HG03521 (cell line): ENCODE data around the gene USP47.

Source experiments
- ATAC-seq: cut with Tn5 transposase; IDR thresholded peaks from one replicate; pipeline ENCODE4 v1.9.1; 2021; ENCODE audit warnings: mild to moderate bottlenecking, moderate library complexity; ENCODE audit not compliant: unreplicated experiment

USP47 gene

GRCh38 chr11:11862999-11863398 lies 21.2 kb downstream of the USP47 start:
- no peak for ATAC-seq

GRCh38 chr11:11864332-11864731 lies 22.6 kb downstream of the USP47 start:
- no peak for ATAC-seq

- no peak for ATAC-seq
Measured at GRCh38 chr11:11864803-11865202, 23.0 kb downstream of the USP47 start.

GRCh38 chr11:11865449-11865848 lies 23.7 kb downstream of the USP47 start:
- no peak for ATAC-seq

GRCh38 chr11:11866203-11866602 lies 24.4 kb downstream of the USP47 start:
- ATAC-seq, result no peak

GRCh38 chr11:11867720-11868119 lies 25.9 kb downstream of the USP47 start:
- no peak for ATAC-seq

DNA sequence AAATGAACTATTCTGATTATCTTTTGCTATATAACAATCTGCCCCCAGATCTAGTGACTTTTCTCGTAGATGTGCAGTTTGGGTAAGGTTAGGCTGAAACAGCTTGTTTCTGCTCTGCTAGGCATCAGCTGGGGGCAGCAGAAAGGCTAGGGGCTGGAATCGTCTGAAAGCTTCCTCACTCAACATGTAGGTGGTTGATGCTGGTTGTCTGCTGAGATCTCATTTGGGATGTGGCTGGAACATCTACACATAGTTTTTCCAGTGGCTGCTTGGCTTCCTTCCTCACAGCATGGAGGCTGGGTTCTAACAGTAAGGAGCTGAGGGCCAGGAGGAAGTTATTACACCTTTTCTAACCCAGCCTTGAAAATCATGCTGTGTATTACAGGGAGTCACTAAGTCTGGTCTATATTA lies 30.2 kb downstream of the USP47 start:
- no peak for ATAC-seq

DNA sequence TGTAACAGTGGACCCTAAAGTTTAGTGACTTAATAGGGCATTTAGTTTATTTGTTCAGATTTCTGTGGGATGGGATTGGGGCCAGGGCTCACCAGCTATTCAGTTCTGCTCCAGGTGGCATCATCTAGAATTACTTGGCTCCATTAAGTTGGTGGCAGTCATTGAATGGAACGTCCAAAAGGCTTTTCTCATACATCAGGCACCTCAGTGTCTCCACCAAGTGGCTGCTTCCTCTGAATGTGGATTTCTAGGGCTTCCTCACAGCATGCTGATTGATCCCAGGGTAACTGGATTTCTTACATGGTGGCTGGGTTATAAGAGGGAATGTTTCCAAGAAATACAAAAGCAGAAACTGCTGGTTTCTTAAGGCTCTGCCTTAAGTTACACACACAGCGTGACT lies 34.7 kb downstream of the USP47 start:
- no peak for ATAC-seq

DNA sequence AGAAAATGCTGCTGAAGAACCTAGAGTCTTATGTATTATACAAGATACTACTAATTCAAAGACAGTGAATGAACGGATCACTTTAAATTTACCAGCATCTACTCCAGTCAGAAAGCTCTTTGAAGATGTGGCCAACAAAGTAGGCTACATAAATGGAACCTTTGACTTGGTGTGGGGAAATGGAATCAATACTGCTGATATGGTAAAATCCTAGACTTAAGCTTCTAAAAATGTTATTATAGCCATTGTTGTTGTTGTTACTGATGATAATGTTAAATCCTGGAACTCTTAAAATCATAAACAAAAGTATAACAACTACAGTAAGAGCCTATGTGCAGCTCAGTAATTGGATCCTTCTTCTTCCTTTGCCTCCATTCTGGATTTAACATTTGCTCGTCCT lies 38.4 kb downstream of the USP47 start:
- no peak for ATAC-seq

DNA sequence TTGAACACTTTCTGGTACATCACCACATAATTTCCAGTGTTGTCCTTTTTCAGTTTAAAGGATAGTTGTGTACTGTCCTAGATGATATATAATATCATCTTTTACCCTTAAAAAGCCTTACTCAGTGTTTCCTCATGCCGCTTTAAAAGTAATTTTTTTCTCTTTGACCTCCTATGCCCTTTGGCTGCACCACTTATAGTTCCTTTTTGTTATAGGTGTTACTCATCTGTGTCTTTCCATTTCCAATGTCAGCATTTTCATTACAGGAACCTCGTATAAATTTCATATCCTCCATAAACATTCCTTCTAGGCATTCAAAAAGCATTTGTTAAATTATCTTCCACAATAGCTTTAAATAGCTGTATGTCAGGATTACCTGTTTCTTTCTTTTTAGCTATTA lies 40.8 kb downstream of the USP47 start:
- ATAC-seq, result no peak

DNA sequence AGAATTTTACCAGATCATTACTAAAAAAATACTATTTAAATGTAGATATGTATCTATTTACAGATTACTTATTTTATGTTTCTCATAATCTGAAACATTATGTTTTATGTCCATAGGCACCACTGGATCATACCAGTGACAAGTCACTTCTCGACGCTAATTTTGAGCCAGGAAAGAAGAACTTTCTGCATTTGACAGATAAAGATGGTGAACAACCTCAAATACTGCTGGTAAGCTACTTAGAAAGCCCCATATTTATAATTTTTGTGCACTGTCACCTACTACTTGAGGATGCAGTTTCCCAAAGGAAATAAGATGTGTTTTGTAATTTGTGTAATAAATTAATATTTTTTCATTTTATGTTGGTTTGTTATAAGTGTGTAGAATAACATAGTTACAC lies 42.6 kb downstream of the USP47 start:
- no peak for ATAC-seq

DNA sequence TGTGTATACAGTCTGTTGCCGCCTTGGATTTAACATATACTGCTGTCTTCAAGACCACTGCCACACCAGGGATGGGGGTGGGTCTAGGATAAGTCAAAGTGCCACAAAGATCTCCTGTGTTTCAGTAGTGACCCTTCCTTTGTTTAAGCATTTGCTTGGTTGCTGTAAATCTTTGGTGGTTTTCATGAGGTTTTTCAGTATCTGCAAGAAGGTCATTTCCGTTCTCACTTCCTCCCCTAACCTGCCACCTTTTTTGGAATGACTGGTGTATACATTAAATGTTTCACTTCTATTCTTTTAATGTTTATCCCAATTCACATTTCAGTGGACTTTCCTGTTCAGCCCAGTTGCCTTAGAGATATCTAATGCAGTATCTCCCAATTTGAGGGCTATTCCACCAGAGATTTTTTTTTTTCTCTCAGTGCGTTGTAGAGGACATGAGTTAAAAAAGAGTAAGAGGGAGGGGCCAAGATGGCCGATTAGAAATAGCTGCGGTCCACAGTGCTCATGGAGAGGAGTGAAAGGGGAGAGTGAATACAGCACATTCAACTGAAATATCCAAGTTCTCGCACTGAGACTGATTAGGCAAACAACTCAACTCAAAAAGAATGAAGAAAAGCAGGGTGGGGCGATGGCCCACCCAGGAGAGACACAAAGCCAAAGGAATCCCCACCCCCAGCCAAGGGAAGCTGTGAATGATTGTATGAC lies 43.2 kb downstream of the USP47 start:
- ATAC-seq, result peak; percentile 79

DNA sequence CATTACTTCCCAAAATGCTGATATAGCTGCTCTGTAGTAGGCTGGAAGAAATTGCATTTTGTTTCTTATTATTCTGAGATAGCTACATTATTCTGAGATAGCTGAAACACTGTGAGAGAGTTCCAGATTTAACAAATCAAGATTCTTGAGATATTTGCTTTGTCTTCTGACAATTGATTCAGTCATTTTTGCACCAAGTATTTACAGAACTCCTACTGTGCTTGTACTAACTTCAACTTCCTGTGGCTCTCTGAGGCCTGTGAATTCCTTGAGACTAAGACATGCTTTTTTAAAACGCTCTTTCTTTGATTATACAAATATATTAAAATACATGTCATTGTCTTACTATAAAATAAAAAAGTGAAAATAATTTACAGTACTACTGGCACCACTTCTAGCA lies 52.7 kb downstream of the USP47 start:
- ATAC-seq, result no peak

DNA sequence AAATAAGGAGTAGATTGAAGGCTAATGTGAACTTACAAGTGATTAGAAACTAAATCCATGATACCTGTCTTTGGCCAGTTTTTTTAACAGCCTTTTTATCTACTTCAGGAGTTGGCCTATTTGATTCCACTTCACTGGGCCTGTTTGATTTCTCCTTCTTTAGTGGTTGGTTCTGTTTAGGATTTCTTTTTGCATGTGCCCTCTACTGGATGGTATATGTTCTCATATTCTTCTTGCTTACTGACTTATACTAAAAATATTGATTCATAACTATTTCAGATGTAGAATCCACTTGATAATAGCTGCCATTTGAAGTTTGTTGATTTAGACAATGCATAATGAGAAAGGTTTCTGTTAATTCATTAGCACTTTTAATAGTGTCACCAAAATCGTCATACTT lies 53.9 kb downstream of the USP47 start:
- no peak for ATAC-seq

DNA sequence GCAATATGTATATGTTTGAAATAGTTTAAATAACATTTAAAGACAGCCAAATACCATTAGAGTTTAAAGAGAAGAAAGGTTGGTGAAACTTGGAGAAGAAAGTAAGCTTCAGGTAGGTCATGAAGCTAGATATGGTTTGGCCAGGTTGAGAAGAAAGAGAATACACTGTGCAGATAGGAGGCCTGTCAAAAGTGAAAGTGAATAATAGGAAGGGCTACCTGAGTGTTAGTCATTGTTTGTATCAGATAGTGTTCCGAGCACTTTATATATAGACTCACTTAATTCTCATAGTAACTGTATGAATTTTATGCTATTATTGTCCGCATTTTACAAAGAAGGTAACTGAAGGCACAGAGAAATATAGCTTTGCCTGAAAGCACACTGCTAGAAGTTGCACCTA lies 56.9 kb downstream of the USP47 start:
- no peak for ATAC-seq

DNA sequence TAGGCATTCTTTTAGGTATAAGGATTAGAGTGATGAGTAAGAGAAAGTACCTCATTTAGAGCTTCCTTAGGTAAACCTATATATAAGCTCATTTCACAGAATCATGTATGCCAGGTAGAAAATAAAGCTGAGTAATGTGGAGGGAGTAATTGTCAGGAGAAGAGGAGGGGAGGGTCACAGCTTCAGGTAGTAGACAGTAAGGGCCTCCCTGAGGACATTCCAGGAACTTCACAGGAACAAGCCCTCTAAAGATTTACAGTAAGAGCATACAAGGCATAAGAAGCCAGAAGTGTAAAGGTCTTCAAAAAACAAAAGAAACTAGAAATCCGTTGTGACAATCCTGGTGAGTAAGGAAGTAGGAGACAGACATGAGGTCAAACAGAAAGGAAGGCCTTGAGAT lies 57.6 kb downstream of the USP47 start:
- no peak for ATAC-seq

- ATAC-seq, result no peak
Measured at GRCh38 chr11:11901929-11902328, 60.2 kb downstream of the USP47 start.

DNA sequence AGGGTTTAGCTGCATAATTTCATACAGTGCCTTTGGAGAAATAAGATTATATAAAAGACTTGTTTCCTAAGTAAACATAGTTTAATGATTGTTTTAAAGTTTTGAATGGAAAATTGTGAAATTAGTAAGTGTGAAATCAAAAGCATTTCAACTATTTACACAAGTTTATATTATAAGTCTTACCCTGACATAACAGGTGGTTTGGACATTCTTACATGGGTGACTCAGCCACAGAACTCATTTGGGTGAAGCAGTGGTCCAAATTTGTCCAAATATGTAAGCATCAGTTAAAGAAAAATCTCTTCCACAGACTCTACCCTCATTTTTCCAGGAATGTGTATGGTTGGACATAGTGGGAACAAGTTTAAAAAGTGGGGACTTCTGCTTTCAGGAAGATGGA lies 68.0 kb downstream of the USP47 start:
- ATAC-seq, result no peak

- ATAC-seq, result no peak
Measured at GRCh38 chr11:11910541-11910940, 68.8 kb downstream of the USP47 start.

DNA sequence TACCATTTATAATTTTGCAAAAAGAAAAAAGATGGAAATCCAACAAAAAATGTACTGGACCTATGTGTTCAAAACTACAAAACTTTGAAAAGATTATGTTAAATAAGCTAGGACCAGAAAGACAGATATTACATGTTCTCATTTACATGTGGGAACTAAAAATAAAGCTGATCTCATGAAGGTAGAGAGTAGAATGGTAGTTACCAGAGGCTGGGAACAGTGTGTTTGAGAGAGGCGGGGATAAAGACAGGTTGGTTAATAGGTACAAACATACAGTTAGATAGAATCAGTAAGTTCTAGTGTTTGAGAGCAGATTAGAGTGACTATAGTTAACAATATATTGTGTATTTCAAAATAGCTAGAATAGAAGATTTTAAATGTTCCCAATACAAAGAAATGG lies 71.6 kb downstream of the USP47 start:
- no peak for ATAC-seq

GRCh38 chr11:11915625-11916024 lies 73.9 kb downstream of the USP47 start:
- ATAC-seq, result no peak

- no peak for ATAC-seq
Measured at GRCh38 chr11:11916981-11917399, 75.2 kb downstream of the USP47 start.

DNA sequence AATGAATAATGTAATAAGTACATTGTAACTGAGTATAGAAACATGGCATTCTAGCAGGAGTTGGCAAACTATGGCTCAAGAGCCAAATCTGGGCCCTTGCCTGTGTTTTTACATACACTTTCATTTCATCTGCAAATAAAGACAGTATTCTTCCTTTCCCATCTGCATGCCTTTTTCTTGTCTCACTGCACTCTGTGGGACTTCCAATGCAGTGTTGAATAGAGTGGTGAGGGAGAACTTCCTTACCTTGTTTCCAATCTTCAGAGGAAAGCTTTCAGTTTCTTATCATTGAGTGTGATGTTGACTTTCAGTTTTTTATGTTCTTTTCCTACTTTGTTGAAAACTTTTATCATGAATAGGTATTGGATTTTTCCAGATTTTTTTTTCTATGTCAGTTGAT lies 82.1 kb downstream of the USP47 start:
- ATAC-seq, result no peak
